Ovary (tissue), 9 donors: ENCODE measurements around the gene VPS37D. TPM values are rescaled to one million over a fixed set of nuclear protein-coding genes. Genes with fewer than 3 reads are reported as not detected.

ENCODE experiments used
- DNase-seq, 5 donors: peaks; one replicate each; pipeline ENCODE4 v3.0.0-alpha.2; 2019 to 2020
- H3K27ac ChIP-seq, 2 donors: fragments of 200-600 bp; one replicate each; pipeline versions ENCODE4 v1.5.1 to v1.8.0; 2019 to 2022
- H3K27me3 ChIP-seq: fragments of 200-600 bp; one replicate; pipeline ENCODE4 v1.8.0; 2022
- H3K36me3 ChIP-seq: fragments of 200-600 bp; sonication (generic); one replicate; pipeline ENCODE4 v1.5.1; 2019
- H3K4me1 ChIP-seq: one replicate; pipeline ENCODE4 v1.8.1; 2013; ENCODE audit warnings: mild to moderate bottlenecking, moderate library complexity; ENCODE audit not compliant: insufficient read depth
- H3K4me3 ChIP-seq: fragments of 200-600 bp; sonication (generic); one replicate; pipeline ENCODE4 v1.5.1; 2017
- H3K9me3 ChIP-seq, 2 donors: fragments of 200-600 bp in 1 of 2; sonication (generic) in 1 of 2; one replicate each; pipeline versions ENCODE4 v1.5.1 to v1.8.1; 2013 to 2019; ENCODE audit warnings: mild to moderate bottlenecking in 1 of 2, moderate library complexity in 1 of 2
- EP300 ChIP-seq: sonication (generic); formaldehyde crosslinking; IDR thresholded peaks from one replicate; pipeline ENCODE4 v1.6.1; 2017; ENCODE audit warnings: antibody characterized with exemption
- POLR2A ChIP-seq: fragments of 450-650 bp; IDR thresholded peaks from one replicate; pipeline ENCODE4 v1.6.1; 2017; ENCODE audit warnings: antibody characterized with exemption, mild to moderate bottlenecking, moderate library complexity
- WGBS, 3 donors: extraction: QIAGEN DNeasy Blood & Tissue Kit in 1 of 3; methylation state at CpG; one replicate each; pipeline versions ENCODE4 v1.1.5 to v1.1.7; 2013 to 2017; 5-methylcytosine and 5-hydroxymethylcytosine counted together
- intact Hi-C, 4 donors: fragments of 100-400 bp; cut with DNase I; formaldehyde crosslinking; loops; one replicate each; pipeline versions ENCODE4 v1.11.0 to v1.15.1; 2022 to 2023
- polyA plus RNA-seq, 2 donors: library from polyadenylated mRNA; stranded (reverse); fragments of 200-250 nt in 1 of 2; fragments of 350-450 nt in 1 of 2; fragmentation: Illumina TruSeq in 1 of 2; extraction: RNeasy Lipid Tissue Mini Kit (QIAGEN cat#74804) in 1 of 2; gene quantifications; one replicate each; pipeline ENCODE4 v1.2.3, GENCODE V29; 2013 to 2014
- total RNA-seq, 7 donors: library from RNA; depleted of rRNA in 2 of 7; stranded (reverse); fragments of >200 nt in 2 of 7; fragmentation: NEBNext Ultra II Directional in 3 of 7; extraction: Animal tissue kit (Norgen Biotek cat#: 25700) in 3 of 7; gene quantifications; one replicate each; pipeline versions ENCODE4 v1.1.0 to v1.2.4, GENCODE V29; 2016 to 2023
- TF ChIP-seq, protein P1 (sequence below), 3 donors: fragments of 450-650 bp in 2 of 3; fragments of 200-600 bp in 1 of 3; IDR thresholded peaks; one replicate each; pipeline versions ENCODE4 v1.5.1 to v1.8.0; 2016 to 2022; ENCODE audit warnings: antibody characterized with exemption in 3 of 3, mild to moderate bottlenecking in 1 of 3
- donor health status: DM: no; HTN: no; CAD: no; lungs with moderate emphysema.
- donor health status: DM: no; HTN: no; CAD: no.
- donor health status: Bipolar disorder and iron deficiency.
- donor health status: DM: yes; HTN: yes; CAD: no.
- donor health status: DM: no; HTN: no; CAD: no.
- donor health status: DM: yes; HTN: yes; CAD: no.

Gene VPS37D
- total and polyA plus RNA-seq, 9 donors = 0.28 to 8.8 (median 6.1) TPM

DNA sequence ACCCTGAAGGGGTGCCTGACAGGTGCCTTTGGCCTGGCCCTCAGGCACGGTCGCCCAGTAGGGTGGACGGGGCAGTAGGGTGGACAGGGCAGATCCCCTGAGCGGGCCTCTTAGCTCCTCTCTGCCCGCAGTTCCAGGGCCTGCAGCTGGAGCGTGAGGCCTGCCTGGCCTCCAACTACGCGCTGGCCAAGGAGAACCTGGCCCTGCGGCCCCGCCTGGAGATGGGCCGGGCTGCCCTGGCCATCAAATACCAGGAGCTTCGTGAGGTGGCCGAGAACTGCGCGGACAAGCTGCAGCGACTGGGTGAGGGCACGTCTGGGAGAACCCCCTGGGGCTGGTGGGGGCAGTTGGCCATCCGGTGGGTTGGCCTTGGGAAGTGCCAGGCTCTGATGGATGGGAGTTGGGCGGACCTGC is 1.7 kb downstream of the VPS37D start:
- DNase-seq = no peak
- intact Hi-C loops = loop anchor here in 3 of 4 donors (10.0 kb wide), 2 partner anchors 56 to 64 kb away; no protein-coding TSS in a partner anchor
- 67 to 70% (median 68%) methylated on average over 19 of the region's 19 CpGs for WGBS, 3 donors
- no peak overlapping the region for H3K27ac ChIP-seq
- peaks cover 8% of the 10 kb centered on the region for H3K4me1 ChIP-seq
- no peaks in the 10 kb centered on the region for H3K36me3 ChIP-seq
- no peaks in the 10 kb centered on the region for H3K27me3 ChIP-seq
- H3K4me3 ChIP-seq = no peak overlapping the region
- no peaks in the 10 kb centered on the region for H3K9me3 ChIP-seq
- TF ChIP-seq EP300 (no peak), POLR2A (no peak)
- TF ChIP-seq, protein P1, sequence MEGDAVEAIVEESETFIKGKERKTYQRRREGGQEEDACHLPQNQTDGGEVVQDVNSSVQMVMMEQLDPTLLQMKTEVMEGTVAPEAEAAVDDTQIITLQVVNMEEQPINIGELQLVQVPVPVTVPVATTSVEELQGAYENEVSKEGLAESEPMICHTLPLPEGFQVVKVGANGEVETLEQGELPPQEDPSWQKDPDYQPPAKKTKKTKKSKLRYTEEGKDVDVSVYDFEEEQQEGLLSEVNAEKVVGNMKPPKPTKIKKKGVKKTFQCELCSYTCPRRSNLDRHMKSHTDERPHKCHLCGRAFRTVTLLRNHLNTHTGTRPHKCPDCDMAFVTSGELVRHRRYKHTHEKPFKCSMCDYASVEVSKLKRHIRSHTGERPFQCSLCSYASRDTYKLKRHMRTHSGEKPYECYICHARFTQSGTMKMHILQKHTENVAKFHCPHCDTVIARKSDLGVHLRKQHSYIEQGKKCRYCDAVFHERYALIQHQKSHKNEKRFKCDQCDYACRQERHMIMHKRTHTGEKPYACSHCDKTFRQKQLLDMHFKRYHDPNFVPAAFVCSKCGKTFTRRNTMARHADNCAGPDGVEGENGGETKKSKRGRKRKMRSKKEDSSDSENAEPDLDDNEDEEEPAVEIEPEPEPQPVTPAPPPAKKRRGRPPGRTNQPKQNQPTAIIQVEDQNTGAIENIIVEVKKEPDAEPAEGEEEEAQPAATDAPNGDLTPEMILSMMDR (IDR thresholded peaks at IDR 0.05) = no peak

DNA sequence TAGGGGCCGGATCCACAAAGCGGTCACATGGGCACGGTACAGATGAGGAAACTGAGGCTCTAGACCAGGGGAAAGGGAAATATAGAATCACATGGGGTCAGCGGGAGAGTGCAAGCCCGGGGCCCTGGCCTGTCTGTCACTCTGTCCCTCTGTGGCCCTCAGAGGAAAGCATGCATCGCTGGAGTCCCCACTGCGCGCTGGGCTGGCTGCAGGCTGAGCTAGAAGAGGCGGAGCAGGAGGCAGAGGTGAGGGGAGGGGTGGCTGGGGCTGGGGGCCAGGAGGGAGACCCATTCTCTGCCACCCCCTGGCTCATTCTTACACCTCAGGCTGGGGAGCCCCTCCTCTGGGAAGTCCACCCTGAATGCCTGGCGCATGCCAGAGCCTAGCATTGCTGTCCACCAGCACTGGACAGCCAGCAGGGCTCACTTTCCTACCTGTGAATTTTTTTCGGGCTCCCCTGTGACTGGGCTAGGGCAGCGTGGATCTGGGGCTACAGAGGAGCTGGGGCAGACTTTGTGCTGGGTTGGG is 2.3 kb downstream of the VPS37D start:
- WGBS, 3 donors = 85 to 88% (median 86%) methylated on average over 12 of the region's 12 CpGs

DNA sequence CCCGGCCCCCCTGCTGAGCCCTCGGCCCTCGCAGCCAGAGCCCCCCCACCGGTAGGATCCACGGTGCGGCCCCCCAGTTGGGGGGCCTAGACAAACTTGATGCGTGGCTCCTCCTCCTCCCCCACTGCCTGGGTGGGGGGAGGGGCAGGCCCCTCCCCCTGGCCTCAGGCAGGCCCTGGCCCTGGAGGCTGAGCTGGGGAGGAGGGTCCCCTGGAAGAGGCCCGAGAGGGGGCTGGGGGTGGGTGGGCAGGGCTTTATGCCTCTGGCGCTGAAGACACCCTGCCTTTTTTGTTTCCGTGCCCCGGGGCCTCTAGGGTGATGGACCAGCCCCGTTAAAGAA is 3.7 kb downstream of the VPS37D start:
- no peak overlapping the region for H3K27ac ChIP-seq
- no peaks in the 10 kb centered on the region for H3K9me3 ChIP-seq
- no peaks in the 10 kb centered on the region for H3K27me3 ChIP-seq
- 39 to 45% (median 41%) methylated on average over 6 to 12 of the region's 12 CpGs for WGBS, 3 donors
- intact Hi-C loops = loop anchor here in 1 of 4 donors (10.0 kb wide), 1 partner anchor 824 kb away; no protein-coding TSS in a partner anchor
- H3K4me3 ChIP-seq = no peak overlapping the region
- no peak for DNase-seq
- H3K36me3 ChIP-seq = no peaks in the 10 kb centered on the region
- H3K4me1 ChIP-seq = peaks cover 8% of the 10 kb centered on the region
- TF ChIP-seq, protein P1 (IDR thresholded peaks at IDR 0.05) = no peak
- no peak for TF ChIP-seq EP300
- TF ChIP-seq POLR2A = no peak

More for the DNA sequence above, 2.3 kb downstream of the VPS37D start:
- no peak for DNase-seq
- Histone ChIP-seq H3K27me3 (no peaks in the 10 kb centered on the region), H3K9me3 (no peaks in the 10 kb centered on the region), H3K4me1 (peaks cover 8% of the 10 kb centered on the region), H3K4me3 (no peak overlapping the region), H3K27ac (no peak overlapping the region), H3K36me3 (no peaks in the 10 kb centered on the region)
- no peak for TF ChIP-seq EP300
- no peak for TF ChIP-seq POLR2A
- TF ChIP-seq, protein P1 (IDR thresholded peaks at IDR 0.05) = no peak
- intact Hi-C loops = loop anchor here in 3 of 4 donors (10.0 kb wide), 3 partner anchors 55 to 825 kb away; no protein-coding TSS in a partner anchor

DNA sequence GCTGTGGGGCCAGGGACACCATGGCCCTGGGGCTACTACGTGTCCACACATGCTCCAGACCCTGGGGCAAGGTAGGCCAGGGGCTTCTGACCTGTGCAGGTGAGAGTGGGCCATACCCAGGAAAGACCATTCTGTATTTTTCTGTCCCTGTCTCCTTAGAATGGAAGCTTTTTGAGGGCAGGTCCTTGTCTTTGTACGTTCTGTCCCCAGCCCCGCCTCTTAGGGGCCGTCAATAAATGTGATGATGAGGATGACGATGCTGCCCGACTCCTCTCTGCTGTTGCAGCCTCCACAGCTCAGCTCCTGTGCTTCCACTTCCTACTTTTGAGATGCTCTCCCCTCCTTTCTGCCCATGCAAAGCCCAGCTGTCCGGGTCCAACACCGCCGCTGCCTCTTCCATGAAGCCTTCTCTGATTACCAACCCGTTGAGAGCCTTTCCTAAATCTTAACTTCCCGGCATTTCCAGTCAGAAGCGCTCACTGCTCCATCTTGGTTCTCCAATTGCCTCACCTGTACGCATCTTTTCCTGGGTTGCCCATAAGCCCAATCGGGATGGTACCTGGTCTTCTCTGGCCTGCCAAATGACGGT is 4.3 kb downstream of the VPS37D start:
- H3K9me3 ChIP-seq = no peaks in the 10 kb centered on the region
- WGBS, 3 donors = 91 to 92% (median 92%) methylated on average over 15 of the region's 15 CpGs
- H3K4me3 ChIP-seq = no peak overlapping the region
- H3K27ac ChIP-seq = no peak overlapping the region
- no peaks in the 10 kb centered on the region for H3K27me3 ChIP-seq
- intact Hi-C loops = loop anchor here in 1 of 4 donors (10.0 kb wide), 1 partner anchor 823 kb away; no protein-coding TSS in a partner anchor
- no peaks in the 10 kb centered on the region for H3K36me3 ChIP-seq
- peaks cover 8% of the 10 kb centered on the region for H3K4me1 ChIP-seq
- no peak for DNase-seq
- TF ChIP-seq, protein P1 (IDR thresholded peaks at IDR 0.05) = no peak
- TF ChIP-seq POLR2A = no peak
